ENCODE results near the gene MOB4.
"Not testable (repeated sequence)": the region's sequence is repeated elsewhere in the genome, so short reads cannot be mapped to it uniquely, and the experiment has no call there.

The MOB4 gene

DNA sequence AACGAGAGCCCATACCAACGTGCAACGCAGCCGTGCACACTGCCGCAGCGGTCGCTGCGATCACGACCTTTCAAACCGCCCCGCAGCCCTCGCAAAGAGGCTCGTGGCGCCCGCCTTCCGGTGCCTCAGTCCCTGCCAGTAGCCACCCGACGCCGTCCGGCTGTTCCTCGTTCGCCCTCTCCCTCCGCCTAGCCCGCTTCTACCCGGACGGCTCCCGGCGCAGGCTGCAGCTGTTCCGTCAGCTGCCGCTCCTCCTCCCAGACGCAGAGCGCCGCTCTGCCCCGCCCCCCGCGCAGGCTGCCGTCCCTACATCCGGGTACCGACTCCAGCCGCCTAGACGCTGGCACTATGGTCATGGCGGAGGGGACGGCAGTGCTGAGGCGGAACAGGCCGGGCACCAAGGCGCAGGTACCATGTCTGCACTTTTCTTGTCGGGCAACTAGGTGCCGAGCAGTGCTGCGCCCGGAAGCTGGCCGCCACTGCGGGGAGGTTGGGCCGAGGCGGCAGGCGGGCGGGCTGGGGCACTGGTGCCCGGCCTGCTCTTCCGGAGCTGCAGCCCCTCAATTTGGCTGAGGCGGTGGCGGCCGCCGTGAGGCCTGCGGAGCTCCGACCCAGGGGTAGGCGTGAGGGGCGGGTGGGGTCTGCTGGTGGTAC is at the start of gene MOB4:
TSS of gene MOB4 (plus strand) at position 328 of the 654 bp plus-strand sequence. CDS start at position 349, 21 bp downstream.
- peak; percentile 98 for DNase-seq

DNA sequence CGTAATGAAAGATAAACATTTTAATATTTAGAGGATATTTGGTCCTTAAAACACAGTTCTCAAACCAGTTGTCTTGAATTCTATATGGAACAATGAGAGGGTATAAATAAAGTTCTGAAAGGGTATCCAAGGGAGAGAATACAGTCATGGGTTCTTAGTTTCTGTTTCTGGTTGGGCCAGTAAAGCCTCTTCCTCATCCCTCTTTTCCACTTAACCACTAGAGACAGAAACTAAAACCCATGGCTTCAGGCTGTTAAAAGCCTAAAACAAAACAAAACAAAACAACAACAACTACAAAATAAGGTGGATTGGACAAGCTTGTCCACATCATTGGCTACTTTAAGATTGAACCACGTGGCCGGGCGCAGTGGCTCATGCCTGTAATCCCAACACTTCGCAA is 43.7 kb upstream of the MOB4 start:
- DNase-seq = no peak

DNA sequence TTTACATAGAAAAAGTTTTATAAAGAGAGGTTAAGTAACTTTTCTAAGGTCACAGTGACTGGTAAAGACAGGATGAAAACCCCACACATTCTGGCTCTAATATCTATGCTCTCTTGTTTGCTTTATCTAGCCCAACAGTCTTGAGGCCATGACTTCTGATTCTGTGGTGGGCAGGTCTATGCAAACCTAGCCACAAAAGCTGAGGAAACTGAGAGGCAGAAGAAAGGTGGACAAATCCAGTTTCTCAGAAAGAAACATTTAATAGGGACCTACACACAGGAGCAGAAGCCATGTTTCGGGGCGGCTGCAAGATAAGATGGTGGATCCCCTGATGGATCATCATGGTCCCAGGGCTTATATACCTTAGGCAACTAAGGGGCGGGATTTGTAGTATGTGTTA is 38.1 kb upstream of the MOB4 start:
- no peak for DNase-seq

DNA sequence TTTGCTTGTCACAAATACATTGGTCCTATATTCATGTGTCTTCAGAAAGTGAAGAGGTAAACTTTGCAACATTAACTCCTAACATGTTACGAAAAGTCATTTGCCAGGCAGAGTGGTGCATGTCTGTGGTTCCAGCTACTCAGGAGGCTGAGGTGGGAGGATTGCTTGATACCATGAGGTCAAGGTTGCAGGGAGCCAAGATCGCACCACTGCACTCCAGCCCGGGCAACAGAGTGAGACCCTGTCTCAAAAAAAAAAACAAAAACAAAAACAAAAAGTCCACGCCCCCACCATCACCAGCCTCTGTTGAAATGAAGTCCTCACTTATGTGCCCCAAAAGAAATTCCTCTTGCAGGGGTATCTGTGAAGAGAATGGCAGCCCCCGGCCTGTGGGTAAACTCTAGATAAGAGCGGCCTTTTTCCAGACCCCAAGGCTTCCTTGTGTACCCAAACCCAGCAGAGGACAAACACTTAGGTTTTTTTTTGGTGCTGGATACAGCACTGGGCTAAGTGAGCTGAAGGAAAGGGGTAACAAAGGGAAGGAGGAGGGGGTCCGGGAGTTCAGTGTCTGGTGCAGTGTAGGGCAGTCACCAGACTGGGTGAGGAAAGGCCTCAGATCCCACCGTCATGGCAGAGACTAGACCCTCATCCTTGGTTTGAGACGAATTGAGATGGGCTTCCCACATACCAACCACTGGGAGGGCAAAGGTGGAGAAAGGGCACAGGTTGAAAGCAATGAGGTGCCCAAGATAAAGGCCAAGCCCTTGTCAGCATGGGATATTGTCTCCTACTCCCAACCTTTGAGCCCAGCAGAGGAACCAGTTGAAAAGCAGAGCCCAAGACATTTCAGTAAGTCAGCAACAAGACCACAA is 35.5 kb upstream of the MOB4 start:
- no peak for DNase-seq

DNA sequence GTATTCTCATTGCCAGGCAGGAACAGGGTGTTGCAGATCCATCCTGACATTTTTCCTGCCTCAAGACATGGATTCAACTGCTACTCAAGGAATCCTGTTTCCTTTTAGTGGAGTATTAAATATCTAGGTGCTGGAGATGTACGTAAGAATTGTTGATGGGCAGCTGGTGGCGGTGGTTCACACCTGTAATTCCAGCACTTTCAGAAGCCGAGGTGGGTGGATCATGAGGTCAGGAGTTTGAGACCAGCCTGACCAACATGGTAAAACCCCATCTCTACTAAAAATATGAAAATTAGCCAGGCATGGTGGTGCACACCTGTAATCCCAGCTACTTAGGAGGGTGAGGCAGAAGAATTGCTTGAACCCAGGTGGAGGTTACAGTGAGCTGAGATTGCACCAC is 31.6 kb upstream of the MOB4 start:
- DNase-seq = not testable (repeated sequence)

DNA sequence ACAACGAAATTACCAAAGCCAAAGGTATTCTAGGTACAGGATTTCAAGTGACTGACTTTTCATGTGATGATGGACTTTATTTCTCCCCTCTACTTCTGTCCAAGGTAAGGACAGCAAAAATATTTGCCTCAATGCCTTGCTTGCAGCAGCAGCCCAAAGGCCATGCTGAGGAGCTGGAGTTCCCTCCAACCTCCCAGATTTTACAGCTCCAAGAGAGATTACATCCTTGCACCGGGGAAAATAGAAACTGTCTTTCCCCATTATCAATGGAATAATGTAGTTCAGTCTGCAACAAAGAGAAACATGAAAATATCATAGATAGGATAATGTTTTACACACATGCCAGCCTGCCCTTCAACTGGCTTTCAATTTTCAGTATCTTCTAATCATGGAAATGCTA is 29.7 kb upstream of the MOB4 start:
- DNase-seq = peak; percentile 10

DNA sequence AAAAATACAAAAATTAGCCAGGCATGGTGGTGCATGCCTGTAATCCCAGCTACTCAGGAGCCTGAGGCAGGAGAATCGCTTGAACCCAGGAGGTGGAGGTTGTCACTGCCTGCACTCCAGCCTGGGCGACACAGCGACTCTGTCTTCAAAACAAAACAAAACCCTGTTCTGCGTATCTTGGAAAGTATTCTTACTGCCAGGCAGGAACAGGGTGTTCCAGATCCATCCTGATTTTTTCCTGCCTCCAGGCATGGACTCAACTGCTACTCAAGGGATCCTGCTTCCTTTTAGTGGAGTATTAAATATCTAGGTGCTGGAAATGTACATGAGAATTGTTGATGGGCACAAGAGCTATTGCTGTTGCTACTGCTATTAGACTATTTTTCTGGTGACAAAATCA is 28.5 kb upstream of the MOB4 start:
- no peak for DNase-seq

DNA sequence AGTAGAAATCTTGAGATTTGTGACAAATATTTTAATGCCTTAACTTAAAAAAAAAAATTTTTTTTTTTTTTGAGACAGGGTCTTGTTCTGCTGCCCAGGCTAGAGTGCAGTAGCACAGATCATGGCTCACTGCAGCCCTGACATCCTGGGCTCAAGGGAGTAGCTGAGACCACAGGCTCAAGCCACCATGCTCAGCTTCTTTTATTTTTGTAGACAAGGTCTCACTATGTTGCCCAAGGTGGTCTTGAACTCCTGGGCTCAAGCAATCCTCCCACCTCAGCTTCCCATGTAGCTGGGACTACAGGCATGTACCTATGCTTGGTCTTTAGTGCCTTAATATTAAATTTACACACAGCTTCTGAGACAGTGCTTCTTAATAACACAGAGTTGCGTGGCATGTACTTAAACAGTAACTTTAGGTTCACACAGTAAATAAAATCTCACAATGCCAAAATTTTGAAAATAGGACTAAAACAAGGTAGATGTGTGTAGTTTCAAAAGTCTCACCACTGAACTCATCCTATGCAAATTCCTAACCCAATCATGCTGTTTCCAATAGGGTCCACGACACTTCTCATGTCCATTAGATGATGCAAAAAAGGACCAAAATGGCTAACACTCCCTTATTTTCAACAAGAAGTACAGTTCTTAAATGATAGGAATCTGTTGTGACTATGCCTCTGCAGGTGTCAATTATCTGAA is 20.3 kb upstream of the MOB4 start:
- DNase-seq = no peak

DNA sequence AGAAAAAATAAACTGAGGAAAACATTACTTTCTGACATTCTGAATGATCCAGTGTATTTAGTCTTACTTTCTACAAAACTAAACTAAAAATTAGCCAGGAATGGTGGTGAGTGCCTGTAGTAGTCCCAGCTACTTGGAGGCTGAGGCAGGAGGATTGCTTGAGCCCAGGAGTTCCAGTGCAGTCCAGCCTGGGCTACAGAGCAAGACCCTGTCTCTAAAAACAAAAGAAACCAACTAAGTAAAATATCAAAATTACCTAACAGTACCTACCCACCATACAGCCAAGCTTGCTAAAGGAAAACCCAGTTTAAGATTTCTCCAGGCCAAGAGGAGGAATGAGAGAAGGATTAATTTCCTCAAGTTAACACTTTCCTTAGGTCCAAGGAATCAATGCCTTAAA is 19.2 kb upstream of the MOB4 start:
- no peak for DNase-seq

DNA sequence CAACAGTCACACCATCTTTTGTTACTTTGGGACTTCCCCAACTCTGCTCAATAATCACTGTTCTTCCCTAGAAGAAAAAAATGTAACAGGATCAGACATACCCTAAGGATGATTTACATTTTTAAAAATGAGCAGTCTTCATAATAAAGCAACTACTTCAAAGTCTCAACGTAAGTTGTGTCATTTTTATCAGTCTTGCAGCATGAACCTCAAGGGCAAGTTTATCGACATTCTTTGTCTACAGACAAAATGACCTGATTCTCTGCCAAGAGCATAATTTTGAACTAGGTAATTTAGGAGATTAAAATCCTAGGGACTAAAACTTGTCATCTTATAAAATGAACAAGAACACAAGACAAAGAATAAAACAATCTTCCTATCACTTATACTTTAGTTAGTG is 18.5 kb upstream of the MOB4 start:
- no peak for DNase-seq

DNA sequence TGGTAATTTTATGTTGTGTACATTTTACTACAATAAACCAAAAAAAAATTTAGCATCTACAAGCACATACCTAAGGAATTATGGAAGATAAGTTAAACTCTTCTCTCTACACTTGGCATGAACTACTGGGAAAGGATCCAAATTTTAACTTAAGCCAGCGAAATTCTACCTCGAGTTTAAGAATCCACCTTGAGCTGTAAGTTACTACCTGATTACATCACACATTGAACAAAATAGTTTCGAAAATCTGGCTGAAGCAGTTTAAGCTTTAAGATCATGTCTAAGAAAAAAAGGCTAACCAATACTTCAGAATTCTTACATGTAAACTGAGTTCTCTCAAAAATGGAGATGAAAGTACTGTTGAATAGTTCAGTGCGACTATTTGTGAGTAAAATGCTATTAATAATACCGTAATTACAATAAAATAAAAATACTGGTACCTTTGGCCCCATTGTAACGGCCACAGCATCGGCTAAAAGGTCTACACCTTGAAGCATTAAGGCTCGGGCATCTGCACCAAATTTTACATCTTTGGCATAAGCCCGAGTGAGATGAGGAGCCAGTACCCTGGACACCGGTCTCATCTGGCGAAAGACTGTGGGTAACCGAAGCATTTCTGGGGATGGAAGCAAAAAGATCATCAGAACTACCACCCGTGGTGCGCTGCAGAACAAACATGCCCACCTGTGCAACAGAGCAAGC is 17.5 kb upstream of the MOB4 start:
- no peak for DNase-seq

DNA sequence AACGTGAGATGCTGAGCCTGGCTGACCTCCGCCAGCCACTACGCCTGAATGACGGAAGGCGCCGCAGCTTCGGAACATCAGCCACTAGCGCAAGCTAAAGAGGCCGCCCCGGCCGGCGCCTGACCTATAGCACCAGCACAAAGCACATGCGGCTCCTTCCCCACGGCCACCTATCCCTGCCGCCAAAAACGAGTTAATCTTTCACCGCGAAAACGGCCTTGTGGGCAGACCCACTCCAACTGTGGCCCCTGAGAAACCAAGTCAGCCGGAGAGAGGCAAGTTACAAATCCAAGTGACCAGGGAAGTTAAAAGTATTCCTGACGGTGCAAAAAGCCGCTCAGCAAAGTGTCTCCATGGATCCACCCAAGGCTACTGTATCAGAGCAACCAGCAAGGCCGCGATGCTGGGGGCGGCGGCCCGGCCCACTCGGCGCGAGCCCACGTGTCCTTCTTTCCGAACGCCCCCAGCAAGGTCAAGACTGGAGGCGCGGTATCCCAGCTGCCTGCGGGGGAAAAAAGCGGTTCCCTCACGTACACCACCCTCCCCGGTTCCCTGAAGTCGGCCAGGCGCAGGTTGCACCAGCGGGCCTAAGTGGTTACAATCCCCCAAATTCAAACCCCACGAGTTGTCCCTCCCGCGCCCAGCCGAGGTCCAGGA is 16.8 kb upstream of the MOB4 start:
- peak; percentile 82 for DNase-seq

DNA sequence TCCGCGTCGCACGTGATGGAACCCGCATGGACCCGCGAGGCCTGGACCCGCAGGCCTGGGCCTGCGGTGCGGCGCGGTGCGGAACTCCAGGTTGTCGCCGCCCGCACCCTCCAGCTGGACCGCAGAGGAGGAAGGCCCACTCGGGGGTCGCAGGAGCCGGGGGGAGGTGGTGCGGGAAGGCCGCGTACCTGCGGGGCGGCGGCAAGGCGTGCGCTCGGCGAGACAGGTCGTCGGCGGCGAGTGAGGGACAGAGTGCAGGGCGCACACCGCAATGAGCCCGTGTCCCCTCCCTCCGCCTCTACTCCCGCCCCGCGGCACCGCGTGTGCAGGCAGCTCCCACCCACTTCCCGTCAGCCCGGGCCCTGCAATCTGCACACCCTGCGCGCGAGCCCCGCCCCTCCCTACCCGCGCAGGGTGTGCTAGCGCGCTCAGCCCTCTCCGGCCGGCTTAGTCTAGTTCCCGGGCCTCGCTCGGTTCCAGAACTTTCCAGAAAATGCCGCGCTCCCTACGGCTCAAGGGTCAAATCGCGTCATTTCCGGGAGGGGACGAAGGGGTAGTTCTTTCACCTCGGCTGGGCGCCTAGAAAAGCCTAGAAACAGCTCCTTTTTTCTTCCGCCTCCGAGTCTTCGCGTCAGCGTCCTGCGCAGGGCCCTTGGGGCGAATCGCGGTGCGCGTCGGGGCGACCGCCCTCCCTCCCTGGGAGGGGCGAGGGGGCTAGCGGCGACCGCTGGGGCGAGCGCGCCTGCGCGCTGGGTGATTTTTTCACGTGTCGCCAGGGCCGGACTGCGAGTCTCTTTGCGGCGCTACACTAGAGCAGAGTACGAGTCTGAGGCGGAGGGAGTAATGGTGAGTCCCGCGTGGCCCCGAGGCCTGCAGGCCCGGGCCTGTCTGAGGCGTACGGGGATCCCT is 16.0 kb upstream of the MOB4 start, which contains the start of the genes HSPD1 and HSPE1:
TSS of gene HSPD1 (minus strand) at position 247 of the 909 bp plus-strand sequence. CDS start 992 bp downstream, outside the sequence.
TSS of gene HSPE1 (plus strand) at position 786 of the 909 bp plus-strand sequence. CDS start at position 844, 58 bp downstream.
- DNase-seq = peak; percentile 100

DNA sequence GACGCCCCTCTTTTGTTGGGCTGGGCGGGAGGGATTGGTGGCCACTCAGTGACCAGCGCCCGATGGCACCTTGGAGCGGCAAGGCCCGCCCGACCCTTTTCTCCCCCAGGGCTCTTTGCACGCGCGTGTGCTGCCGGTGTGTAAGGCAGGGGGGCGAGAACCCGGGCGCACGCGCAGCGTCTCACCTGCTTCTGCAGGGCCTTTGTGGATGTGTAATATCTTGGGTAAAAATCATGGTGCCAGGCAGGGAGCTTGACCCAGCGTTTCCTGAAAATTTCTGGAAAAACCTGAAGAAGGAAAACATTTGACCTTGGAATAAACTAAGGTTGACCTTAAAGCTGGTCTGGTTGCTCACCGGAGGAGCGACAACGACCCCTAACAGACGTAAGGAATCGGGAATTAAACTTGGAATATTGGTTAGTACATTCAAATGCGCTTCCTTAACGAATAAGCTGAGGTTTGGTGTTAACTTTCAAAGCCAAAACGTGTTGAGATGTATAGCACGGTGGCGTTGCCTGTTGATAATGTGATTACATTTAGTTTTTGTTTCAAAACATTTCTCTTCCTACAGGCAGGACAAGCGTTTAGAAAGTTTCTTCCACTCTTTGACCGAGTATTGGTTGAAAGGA is 15.2 kb upstream of the MOB4 start:
- DNase-seq = peak; percentile 48

DNA sequence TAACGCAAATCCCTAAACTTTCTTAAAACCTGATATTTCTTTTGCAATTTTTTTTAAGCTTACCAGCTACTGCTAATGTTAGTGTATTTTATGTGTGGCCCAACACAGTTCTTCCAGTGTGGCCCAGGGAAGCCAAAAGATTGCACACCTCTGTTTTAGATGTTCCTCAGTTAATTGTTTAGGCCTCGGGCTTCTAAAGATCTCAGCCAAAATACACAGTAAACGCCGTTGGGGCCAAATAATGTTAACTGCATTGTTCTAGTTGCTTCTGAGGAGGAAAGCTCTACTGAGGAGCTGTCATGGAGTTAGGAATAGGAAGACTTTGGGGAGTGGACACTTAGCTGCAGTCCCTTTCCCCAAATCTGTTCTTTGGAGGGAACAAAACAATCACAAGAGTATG is 13.7 kb upstream of the MOB4 start:
- DNase-seq = no peak

DNA sequence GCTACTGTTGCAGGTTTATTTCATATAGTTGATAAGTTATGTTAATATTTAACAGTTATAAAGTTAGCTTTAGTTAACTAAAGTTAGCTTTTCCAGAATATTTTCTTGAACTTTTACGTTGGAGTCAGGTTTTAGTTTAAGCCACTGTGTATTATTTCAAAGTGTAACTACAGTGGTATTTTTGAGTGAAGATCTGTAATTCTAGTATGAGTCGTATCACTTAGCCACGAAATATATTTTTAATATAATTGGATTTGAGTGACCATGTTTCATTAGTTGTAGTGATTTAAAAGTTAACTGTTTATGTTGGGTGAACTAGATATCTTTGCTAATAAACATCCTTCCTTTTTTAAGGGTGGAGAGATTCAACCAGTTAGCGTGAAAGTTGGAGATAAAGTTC is 13.2 kb upstream of the MOB4 start:
- DNase-seq = no peak

DNA sequence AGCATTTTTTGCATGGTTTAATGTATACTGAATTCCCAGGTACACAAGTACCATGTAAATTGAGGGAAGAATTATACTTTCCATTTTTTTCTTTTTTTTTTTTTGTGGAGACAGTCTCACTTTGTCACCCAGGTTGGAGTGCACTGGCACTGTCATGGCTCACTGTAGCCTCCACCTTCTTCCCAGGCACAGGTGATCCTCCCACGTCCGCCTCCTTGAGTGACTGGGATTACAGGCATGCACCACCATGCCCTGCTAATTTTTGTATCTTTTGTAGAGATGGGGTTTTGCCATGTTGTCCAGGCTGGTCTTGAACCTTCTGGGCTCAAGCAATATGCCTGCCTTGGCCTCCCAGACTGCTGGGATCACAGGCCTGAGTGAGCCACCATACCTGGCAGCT is 11.9 kb upstream of the MOB4 start:
- no peak for DNase-seq

DNA sequence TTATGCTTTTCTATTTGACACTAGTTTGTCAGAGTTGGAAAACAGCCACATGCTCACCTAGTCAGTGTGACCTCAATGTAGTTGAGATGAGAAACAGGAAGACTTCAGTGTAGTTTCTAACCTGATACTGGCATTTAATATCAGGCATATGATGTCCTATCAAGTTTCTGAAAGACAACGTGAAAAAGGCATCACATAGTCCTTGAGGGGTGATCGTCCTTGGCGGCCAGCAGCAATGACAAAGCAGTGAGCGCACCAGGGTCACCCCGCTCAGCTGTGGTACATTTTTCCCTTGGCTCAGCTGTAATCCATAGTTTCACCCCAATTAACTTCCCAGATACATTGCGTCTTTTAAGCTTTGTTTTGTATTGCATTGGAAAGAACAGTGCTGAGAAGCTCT is 11.4 kb upstream of the MOB4 start:
- DNase-seq = no peak

DNA sequence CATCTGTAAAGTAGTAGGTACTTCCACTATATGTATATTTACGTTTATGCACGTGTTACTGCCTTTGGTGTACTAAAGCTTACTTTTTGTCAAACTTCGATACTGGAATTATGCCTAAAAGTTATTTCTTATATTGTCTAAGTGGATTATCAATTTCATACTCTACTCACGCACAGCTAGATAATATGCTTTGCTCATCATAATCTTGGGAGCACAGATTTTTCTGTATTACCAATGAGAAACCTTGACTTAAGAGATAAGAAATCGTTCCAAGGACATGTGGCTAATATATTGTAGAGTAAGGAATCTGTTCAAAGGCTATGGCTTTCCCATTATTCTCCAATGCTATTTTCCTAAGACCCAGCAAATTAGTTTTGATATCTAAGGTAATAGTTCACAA is 9.2 kb upstream of the MOB4 start:
- DNase-seq = no peak

DNA sequence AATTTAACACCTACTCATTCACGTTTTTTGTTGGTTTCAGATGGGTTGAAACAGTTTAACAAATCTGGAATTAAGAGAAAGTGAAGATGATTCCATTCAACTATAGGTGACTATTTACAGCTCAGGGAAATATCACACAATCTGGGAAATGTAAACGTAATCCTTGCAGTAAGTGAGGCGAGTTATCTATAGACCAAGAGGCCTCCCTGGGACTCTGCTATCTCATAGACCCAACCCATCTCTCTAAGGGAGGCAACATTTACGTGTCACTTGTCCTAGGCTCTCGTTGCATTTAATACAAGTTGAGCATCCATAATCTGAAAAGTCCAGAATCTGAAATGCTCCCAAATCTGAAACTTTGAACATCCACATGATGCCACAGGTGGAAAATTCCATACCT is 2.0 kb upstream of the MOB4 start:
- DNase-seq = no peak

DNA sequence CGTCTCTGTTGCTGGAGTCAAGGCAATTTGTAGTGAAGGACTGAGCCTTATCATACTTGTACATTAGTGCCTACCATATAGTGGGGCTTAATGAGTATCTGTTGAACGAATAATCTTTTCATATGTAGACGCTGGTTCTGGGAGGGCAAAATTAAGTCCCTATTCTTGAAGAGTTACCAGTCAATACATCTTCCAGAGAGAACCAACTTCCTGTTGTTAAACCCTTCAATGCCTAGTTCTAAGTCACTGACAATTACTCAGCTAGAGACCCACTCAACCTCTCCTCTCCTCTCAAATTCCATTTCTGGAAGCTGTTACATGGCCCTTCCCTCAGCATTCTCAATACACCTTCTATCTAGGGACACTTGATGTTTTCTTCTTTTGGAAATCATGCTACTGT is 1.1 kb upstream of the MOB4 start:
- peak; percentile 55 for DNase-seq
